ENCODE data around the gene XPNPEP1.
A peak's percentile ranks its signal among the peaks of the same experiment; 100 is the strongest.

XPNPEP1 gene

DNA sequence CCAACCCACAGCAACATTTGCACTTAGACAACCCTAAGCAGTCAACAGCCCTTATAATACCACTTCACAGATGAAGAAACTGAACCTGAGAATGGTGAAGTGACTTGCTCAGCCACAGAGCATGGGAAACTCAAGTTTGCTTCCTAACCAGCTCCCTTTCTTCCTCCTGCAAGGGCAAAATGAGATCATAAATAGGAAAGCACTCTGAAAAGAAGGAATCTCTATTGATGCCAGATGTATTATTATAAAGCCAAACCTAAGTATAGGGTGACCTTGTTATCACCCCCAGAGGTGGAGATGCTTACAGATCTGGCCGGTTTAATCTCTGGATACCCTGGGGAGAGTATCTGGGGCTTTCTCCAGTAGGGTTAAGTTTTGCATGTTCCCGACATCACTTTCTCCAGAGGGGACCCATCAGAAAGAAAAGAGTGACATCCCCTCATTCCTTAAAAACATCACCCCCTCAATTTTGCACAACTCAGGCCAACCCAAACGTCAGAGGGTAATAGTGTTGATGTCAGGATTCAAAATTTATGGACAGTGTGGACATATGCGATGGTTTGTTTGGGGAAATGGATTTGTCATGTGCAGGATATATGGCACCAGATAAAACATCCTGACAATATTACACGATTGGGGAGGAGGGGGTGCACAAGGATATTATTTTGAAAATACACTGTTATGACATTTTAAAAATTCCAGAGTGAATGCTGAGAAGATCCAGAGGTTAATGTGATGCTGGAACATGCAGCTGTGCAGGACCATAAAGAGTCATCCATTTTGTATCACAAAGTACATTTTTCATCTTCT is 24.0 kb upstream of the XPNPEP1 start:
- no peak for DNase-seq

- no peak for DNase-seq
These were observed 23.4 kb upstream of the XPNPEP1 start for GRCh38 chr10:109946680-109947079.

DNA sequence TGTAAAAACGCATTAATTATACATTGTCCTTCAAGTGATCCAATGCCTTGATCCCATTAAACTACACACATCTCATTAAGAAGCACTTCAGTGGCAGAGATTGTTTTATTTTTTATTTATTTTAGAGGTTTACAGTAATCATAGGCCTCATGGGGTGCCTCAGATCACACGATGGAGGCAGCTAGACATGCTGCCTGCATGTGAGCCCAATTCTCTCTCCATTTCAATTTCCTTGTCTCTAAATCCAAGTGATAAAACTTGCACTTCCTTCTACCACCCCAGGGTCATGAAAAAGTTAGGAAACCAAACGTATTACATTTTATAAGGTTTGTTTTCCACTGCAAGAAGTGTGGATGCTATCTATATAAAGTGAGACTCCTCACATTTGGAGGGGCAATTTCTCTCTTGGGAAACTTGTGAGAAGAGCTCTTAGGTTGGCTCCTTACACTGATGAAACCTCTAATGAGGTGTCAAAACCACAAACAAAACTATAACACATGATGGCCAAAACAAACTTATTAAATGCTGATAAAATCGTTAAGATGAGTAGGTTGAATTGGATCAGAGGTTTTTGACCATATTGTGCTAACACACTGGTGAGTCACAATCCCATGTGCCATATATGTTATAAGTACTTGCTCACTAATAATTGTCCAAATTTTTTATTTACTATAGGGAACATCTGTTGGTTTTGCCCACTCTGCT is 22.3 kb upstream of the XPNPEP1 start:
- DNase-seq = no peak

DNA sequence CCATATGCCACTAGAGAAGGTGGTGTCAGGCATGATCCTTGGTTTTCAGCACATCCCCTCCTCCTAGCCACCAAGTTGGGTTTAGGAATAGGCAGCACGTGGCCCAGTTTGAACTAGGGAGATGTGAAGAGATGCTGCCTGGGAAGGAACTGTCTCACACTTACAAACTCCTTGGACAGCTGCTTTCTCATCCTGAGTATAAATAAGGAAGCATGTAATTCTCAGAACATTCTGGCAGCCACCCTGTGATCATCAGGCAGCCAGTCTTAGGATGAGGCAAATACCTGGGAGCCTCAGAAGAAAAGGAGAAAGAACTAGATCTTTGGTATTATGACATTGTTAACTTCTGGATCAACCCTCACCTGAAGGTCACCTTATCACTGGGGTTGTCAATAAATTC is 21.3 kb upstream of the XPNPEP1 start:
- no peak for DNase-seq

DNA sequence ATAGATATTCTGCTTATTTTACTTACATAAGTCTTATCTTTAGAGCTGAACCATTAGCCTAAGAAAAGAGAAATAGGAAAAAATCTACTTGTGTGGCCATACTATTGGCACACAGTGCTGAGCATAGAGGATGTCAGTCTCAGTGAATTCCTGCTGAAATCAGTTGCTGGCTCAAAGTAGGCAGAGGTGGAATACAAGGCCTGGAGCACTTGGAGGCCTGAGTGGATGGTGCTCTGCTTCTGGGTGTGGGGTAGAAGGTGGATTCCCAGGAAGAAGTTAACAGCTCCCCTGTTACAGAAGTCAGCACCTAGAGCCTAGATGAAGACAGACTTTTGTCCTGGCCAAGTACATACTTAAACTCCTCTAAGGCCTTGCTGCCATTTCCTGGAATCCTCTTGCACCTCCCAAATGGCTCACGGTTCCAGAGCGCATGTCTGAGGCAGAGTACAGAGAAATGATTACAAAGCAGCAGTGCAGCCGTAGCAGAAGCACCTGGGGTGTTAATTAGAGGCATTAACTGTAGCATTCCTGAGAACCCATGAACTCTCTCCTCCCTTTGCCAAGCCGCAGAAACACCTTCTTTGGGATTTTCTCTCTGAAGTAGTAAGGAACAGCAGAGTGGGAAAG is 18.0 kb upstream of the XPNPEP1 start:
- DNase-seq = no peak

DNA sequence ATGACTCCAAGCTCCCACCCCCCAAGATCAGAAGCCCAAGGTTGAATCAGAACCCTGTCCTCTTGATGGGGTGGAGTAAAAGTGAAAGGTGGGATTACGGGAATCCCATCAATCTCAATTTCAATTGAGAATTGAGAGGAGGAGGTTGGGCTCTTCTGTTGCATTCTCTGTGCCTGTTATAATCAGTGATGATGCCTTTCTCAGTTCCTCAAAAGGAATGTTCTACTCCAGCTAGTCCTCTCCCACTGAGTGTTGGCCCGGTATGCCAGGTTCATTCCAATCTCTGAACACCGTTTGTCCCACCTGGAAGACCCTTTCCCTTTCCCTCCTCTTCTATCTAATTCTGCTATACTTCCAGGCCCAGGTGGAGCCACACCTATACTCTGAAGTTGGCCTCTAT is 17.2 kb upstream of the XPNPEP1 start:
- DNase-seq = no peak

DNA sequence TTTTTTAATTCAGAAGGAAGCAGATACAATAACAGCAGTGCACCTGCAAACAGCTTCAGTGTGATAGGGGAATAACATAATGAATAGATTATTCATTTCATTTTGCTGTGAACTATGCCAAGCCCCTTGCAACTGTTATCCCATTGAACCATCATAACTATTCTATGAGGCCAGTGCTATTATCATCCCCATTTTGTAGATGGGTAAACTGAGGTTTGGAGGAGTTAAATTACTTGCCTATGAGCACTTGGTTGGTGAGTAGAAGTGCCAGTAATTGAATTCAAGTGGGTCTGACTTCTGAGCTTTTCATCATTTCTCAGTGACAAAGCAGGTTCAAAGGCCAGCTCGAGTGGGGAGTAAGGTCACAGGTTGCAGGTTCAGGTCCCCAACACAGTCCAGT is 16.8 kb upstream of the XPNPEP1 start:
- DNase-seq = no peak

DNA sequence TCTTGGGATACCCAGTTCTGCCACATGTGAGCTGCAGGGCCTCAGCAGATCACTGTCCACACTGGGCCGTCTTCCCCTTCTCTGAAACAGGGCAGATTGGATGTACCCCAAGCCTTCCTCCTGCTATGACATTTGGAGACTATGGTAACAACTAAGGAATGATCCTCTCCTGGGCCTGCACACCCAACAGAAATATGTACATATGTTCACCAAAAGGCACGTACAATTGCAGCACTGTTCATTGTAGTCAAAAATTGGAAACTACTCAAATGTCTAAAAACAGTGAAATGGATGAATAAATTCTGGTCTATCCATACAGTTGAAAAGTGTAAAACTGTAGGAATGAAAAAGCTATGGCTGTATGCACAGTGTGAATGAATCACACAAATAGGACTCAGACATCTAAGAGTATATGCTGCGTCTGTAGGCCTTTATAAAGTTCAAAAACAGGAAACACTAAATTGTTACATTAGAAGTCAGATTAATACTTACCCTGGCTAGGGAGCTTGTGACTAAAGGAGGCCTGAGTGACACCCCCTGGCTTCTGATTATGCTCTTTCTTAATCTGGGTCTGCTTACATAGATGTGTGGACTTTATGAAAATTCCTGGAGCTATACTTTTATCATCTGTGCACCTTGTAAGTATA is 16.1 kb upstream of the XPNPEP1 start:
- no peak for DNase-seq

DNA sequence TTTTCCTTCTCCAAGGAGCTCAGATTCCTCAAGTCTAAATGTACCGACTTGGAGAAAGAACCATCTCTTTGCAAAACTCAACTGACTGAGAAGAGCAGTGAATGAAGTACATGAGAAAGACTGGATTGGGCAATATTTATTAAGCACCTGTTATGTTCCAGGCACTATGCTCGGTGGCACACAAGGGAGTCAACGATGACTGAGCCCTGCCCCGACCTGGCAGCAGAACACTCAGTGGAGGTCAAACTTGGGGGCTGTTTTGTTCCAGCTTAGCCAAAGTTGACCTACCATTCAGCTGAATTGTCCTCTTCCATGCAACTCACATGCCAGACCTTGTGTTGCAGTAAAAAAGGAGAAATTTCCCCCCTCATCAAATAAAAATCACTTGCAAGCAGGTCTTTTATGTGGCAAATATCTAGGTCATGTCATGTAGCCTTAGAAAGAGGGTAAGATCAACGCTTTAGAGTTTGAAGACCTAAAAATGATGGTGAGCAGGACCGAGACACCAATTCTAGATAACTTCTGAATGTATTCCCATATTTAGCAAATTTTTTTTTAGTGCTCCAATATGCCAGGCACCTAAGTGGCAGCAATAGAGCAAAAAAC is 14.3 kb upstream of the XPNPEP1 start:
- DNase-seq = no peak

DNA sequence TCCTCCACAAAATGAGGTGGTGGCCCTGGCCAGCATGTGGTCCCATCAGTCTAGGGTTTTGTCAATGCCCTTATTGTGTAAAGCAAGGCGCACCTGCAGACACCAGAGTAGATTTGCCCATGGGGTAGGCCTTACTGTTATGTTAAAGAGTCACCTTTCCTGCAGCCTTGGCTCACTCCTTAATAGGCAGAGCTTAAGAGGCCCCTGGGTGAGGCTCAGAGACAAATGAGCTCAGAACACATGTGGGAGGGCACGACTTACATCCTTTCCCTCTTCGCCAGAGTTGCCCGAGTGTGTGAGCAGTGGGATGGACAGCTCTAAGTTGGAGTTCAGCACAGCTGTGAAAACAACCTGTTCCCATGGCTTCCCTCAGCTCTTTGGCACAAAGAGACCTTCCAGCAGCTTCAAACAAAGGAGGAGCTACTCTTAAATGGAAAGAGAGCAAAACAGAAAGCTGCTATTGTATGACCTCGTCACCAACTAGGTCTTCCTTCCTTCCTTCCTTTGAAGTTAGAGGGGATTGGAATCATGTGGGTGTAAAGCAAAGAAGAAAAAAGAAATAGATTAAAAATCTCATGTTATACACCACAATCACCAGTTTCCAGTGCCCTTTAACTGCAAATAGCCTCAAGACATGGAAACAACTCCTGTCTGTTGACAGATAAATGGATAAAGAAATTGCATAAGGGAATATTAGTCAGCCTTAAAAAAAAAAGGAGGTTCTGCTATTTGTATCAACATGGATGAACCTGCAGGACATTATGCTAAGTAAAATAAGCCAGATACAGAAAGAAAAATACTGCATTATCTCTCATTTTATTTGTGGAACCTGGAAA is 11.9 kb upstream of the XPNPEP1 start:
- no peak for DNase-seq

- peak; percentile 76 for DNase-seq
These were observed 10.8 kb upstream of the XPNPEP1 start for GRCh38 chr10:109933984-109934565.

DNA sequence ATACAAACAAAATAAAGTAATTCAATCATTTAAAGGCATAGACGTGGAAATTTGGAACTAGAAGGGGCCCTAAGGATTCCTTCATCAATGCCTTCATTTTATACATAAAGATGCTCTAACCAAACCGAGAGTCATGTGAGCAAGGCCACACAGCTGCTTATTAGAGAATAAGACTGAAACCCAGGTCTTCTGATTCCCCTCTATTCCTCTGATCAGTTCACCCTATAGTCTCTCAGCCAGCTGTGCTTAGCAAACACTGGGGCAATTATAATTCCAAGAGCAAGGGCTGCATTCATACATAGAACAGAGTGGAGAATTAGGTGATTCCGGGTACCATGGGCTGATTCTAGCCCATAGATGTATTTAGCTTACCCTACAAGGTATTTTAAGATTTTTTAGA is 9.7 kb upstream of the XPNPEP1 start:
- no peak for DNase-seq

DNA sequence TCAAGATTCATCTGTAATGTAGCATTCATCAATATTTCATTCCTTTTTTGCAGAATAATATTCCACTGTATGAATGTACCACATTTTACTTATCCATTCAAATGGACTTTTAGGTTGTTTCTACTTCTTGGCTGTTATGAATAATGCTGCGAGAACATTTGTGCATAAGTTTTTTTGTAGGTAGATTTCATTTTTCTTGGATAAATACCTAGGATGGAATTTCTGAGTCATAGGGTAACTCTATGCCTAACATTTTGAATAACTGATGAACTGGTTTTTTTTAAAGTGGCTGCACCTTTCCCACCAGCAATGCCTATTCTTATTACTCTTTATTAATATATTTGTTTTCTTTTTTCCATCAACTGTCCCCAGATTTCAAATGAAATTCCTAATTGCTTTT is 9.1 kb upstream of the XPNPEP1 start:
- DNase-seq = no peak

DNA sequence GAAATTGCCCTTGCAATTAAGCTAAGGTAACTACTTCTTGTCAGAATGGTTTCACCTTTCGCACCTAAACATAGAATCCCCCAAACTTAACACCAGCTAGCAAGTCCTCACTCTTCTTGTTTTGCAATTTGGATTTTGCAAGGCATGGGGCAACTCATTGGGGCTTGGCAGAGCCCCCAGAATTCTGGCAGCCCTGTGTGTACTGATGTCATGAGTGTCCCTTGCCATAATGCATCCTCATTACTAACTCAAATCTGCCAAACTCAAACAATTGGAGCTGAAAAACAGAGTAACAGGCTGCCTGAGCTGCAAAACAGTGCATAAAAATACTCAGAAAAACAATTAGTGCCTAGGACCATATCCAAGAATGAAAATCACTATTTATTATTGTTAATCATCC is 7.9 kb upstream of the XPNPEP1 start:
- DNase-seq = peak; percentile 19

GRCh38 chr10:109929501-109930219 is 6.3 kb upstream of the XPNPEP1 start:
- no peak for DNase-seq

DNA sequence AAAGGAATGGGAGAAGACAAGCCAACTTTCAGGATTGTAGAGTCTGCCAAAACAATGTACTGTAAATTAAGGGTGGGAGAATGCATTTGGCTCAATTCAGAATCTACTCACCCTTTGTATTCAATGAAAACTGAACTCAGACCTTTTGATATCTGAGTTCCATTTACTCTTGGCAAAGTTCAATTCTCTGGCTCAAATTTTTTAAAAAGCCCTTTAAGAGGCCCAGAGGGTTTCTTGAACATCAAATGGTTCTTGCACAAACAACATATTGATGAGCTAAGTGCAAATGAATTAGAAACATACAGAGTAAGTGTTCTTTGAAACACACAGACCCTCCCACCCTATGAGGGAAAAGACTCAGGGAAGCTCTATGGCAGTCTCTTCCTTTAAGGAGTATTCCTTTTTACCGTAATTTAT is 5.2 kb upstream of the XPNPEP1 start:
- no peak for DNase-seq

GRCh38 chr10:109926825-109927224 is 3.5 kb upstream of the XPNPEP1 start:
- DNase-seq = no peak

- DNase-seq = no peak
These were observed 2.9 kb upstream of the XPNPEP1 start for GRCh38 chr10:109926061-109926745.

GRCh38 chr10:109924967-109925620 is 1.8 kb upstream of the XPNPEP1 start:
- DNase-seq = no peak

GRCh38 chr10:109924087-109924486 is 776 bp upstream of the XPNPEP1 start:
- no peak for DNase-seq
